Rectal smooth muscle tissue (tissue), 1 donor: ENCODE results near the gene SPX.

Experiments
- H3K27ac ChIP-seq: one replicate; pipeline ENCODE4 v1.7.0; 2013; ENCODE audit warnings: low read depth, low read length, inconsistent platforms
- H3K27me3 ChIP-seq: one replicate; pipeline ENCODE4 v1.7.0; 2013; ENCODE audit warnings: low read length; ENCODE audit not compliant: control insufficient read depth, insufficient read depth
- H3K36me3 ChIP-seq: one replicate; pipeline ENCODE4 v1.7.0; 2013; ENCODE audit warnings: low read length; ENCODE audit not compliant: control insufficient read depth, insufficient read depth
- H3K4me1 ChIP-seq: one replicate; pipeline ENCODE4 v1.7.0; 2013; ENCODE audit warnings: low read length; ENCODE audit not compliant: control insufficient read depth, insufficient read depth
- H3K4me3 ChIP-seq: one replicate; pipeline ENCODE4 v1.7.0; 2013; ENCODE audit warnings: low read length
- H3K9ac ChIP-seq: one replicate; pipeline ENCODE4 v1.7.0; 2013; ENCODE audit warnings: low read length

Gene SPX

GRCh38 chr12:21566907-21567394 lies 40.9 kb downstream of the SPX start:
- Histone ChIP-seq H3K4me3 (no peak overlapping the region), H3K36me3 (no peaks in the 10 kb centered on the region), H3K27me3 (no peaks in the 10 kb centered on the region), H3K4me1 (no peaks in the 10 kb centered on the region), H3K9ac (no peak overlapping the region), H3K27ac (no peak overlapping the region)

DNA sequence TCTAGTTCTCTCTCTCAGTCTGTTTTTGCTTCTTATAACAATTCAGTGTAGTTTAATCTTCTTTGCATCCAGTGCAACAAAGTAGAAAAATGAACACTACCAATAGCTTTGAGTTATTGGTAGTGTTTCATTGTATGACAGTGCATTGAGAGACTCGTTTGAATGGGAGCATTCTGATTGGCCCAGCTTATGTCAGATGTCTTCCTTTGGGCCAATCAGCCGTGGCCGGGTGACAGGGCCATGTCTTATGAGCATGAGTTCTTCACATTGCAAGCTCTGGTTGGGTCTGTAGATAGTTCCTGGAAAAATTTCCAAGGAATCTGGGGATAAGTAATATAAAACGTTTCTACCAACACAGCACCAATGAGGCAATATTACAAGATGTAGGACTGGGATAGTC lies 42.0 kb downstream of the SPX start:
- no peaks in the 10 kb centered on the region for H3K27me3 ChIP-seq
- no peak overlapping the region for H3K4me3 ChIP-seq
- no peaks in the 10 kb centered on the region for H3K36me3 ChIP-seq
- H3K27ac ChIP-seq: no peak overlapping the region
- no peak overlapping the region for H3K9ac ChIP-seq
- H3K4me1 ChIP-seq: no peaks in the 10 kb centered on the region

GRCh38 chr12:21571046-21571445 lies 45.0 kb downstream of the SPX start:
- Histone ChIP-seq H3K9ac (no peak overlapping the region), H3K36me3 (no peaks in the 10 kb centered on the region), H3K27me3 (no peaks in the 10 kb centered on the region), H3K27ac (no peak overlapping the region), H3K4me1 (no peaks in the 10 kb centered on the region), H3K4me3 (no peak overlapping the region)

- Histone ChIP-seq H3K4me1 (no peaks in the 10 kb centered on the region), H3K36me3 (no peaks in the 10 kb centered on the region), H3K27ac (no peak overlapping the region), H3K9ac (no peak overlapping the region), H3K4me3 (no peak overlapping the region), H3K27me3 (no peaks in the 10 kb centered on the region)
Observed at GRCh38 chr12:21573733-21574358, 47.8 kb downstream of the SPX start.

GRCh38 chr12:21576431-21576830 lies 50.3 kb downstream of the SPX start:
- Histone ChIP-seq H3K27me3 (no peaks in the 10 kb centered on the region), H3K4me3 (no peak overlapping the region), H3K4me1 (no peaks in the 10 kb centered on the region), H3K27ac (no peak overlapping the region), H3K9ac (no peak overlapping the region), H3K36me3 (no peaks in the 10 kb centered on the region)

DNA sequence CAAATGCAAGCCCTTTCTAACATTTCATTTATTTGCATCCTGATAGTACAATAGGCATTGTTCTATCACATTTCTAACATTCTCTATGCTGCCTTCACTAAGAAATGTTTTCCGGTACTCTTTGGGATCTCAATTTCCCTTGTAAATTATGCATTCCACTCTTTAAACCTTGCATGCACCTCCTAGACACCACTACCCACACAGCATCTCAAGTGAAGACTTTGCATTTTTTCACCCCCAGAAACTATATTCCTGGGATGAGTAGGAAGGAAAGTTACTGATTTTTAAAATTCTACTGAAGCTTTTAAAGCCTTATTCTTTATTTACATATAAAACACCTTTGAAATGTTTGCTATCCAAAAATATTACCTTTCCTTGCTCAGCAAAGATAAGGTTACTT lies 51.4 kb downstream of the SPX start:
- H3K27me3 ChIP-seq: no peaks in the 10 kb centered on the region
- H3K27ac ChIP-seq: no peak overlapping the region
- H3K36me3 ChIP-seq: no peaks in the 10 kb centered on the region
- no peaks in the 10 kb centered on the region for H3K4me1 ChIP-seq
- no peak overlapping the region for H3K9ac ChIP-seq
- no peak overlapping the region for H3K4me3 ChIP-seq

DNA sequence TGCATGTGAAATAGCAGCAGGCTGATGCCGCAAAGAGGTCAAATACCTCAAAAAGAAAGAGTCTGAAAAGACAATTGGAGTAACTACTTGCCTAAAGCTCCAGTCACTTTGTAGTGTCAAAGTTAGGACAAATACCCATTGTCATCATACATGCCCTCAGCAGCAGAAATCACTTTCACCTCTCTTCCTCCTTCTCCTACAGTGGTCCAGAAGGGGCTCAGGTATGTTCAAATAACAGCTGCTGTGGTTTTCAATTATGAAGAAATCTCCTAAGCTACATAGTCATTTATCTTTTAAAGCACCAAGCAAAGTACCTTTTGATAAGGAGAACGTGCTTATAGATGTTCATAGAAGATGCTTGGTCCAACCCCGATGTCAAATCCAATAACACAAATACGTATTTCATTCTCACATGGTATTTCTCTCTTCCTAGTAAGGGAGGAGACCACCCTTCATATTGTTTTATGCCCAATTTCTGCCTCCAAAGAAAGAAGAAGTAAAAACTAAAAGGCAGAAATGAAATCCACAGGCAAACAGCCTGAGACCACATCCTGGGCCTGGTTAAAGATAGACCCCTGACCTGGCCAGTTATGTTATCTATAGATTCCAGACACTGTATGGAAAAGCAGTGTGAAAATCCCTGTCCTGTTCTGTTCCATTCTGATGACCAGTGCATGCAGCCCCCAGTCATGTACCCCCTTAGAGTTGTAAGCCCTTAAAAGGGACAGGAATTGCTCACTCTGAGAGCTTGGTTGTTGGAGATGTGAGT lies 54.8 kb downstream of the SPX start:
- no peak overlapping the region for H3K4me3 ChIP-seq
- no peak overlapping the region for H3K9ac ChIP-seq
- no peaks in the 10 kb centered on the region for H3K4me1 ChIP-seq
- H3K36me3 ChIP-seq: no peaks in the 10 kb centered on the region
- no peaks in the 10 kb centered on the region for H3K27me3 ChIP-seq
- H3K27ac ChIP-seq: no peak overlapping the region
